Activated CD8-positive, alpha-beta memory T cell treated with anti-CD3 and anti-CD28 coated beads, Interleukin-2, amount 50 U/mL, for 1 hour (primary cell): ENCODE data around the gene FANCI.

Source experiments
- DNase-seq: peaks from one replicate; pipeline ENCODE4 v3.0.0-alpha.2; 2020; ENCODE audit errors: extremely low read depth

Gene FANCI

GRCh38 chr15:89307046-89307587, 63.3 kb downstream of the FANCI start:
- no peak for DNase-seq

- DNase-seq = no peak
Observed at GRCh38 chr15:89307791-89308190, 64.0 kb downstream of the FANCI start.

GRCh38 chr15:89308236-89308635, 64.5 kb downstream of the FANCI start:
- no peak for DNase-seq

GRCh38 chr15:89309993-89310392, 66.2 kb downstream of the FANCI start:
- no peak for DNase-seq

- DNase-seq = no peak
Observed at GRCh38 chr15:89315375-89315929, 71.7 kb downstream of the FANCI start.

GRCh38 chr15:89316504-89316903, 72.7 kb downstream of the FANCI start:
- no peak for DNase-seq

GRCh38 chr15:89317186-89317720, 73.5 kb downstream of the FANCI start:
- no peak for DNase-seq

- no peak for DNase-seq
Observed at GRCh38 chr15:89319678-89320077, 75.9 kb downstream of the FANCI start.

GRCh38 chr15:89320200-89320599, 76.4 kb downstream of the FANCI start:
- DNase-seq = no peak

- no peak for DNase-seq
Observed at GRCh38 chr15:89321521-89322410, 78.0 kb downstream of the FANCI start.

- no peak for DNase-seq
Observed at GRCh38 chr15:89322822-89323221, 79.0 kb downstream of the FANCI start.

GRCh38 chr15:89323825-89324224, 80.0 kb downstream of the FANCI start:
- DNase-seq = no peak

- no peak for DNase-seq
Observed at GRCh38 chr15:89325039-89325803, 81.4 kb downstream of the FANCI start.

GRCh38 chr15:89326316-89326715, 82.5 kb downstream of the FANCI start:
- DNase-seq = no peak

GRCh38 chr15:89327113-89327512, 83.3 kb downstream of the FANCI start:
- no peak for DNase-seq

- no peak for DNase-seq
Observed at GRCh38 chr15:89328398-89329254, 84.8 kb downstream of the FANCI start.

- no peak for DNase-seq
Observed at GRCh38 chr15:89329329-89330084, 85.7 kb downstream of the FANCI start.

GRCh38 chr15:89330119-89330518, 86.3 kb downstream of the FANCI start:
- DNase-seq = no peak

GRCh38 chr15:89330881-89331595, 87.3 kb downstream of the FANCI start:
- DNase-seq = no peak

- DNase-seq = no peak
Observed at GRCh38 chr15:89332446-89332845, 88.7 kb downstream of the FANCI start.
